ENCODE data around the gene LMLN. TPM values are rescaled to one million over a fixed set of nuclear protein-coding genes. Genes with fewer than 3 reads are reported as not detected.

Gene LMLN
- total and polyA plus RNA-seq, 2 of the 8 experiments (the other 6 are each of a cell fraction or from before 2014, with no cell fraction given), result 3.9 to 5.0 TPM

DNA sequence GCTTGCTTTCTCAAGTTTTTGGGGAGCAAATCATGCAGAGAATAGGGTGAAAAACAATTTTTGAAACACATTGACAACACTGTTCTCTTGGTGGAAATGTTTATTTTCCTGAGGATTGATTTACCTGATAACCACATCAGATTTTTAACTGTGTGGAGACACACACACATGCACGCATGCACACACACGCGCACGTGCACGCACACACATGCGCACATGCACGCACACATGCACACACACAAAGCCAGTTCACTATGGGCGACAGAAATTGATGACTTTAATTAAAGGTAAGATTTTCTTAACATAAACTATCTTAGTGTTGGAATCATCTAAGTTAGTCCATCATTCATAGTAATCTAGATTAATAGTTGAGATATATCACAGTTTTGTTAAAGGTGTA is 15.3 kb downstream of the LMLN start:
- H3K9ac ChIP-seq (replicated peaks in 1 of 4; ENCODE audit: extremely low read depth in 1 of 4, low read depth in 3 of 4, low read length in 3 of 4), result no peak overlapping the region
- H3K79me1 ChIP-seq (ENCODE audit: low read depth, low read length), result no peaks in the 10 kb centered on the region
- no peak overlapping the region for H3K14ac ChIP-seq (ENCODE audit: insufficient read length)
- H3K4me3 ChIP-seq (ENCODE audit: extremely low read depth in 1 of 4, insufficient read depth in 2 of 4, low read depth in 3 of 4, low read length in 4 of 4), result no peak overlapping the region
- no peak for DNase-seq (ENCODE audit: low read depth in 1 of 2, low spot score in 2 of 2)
- H3K4me1 ChIP-seq (replicated peaks in 1 of 4; ENCODE audit: control insufficient read depth in 3 of 4, insufficient read depth in 4 of 4, low read length in 3 of 4), result no peaks in the 10 kb centered on the region
- no peak overlapping the region for H2BK15ac ChIP-seq (ENCODE audit: low read length)
- H4K5ac ChIP-seq (ENCODE audit: insufficient read length, low read depth, low read length), result no peak overlapping the region
- no peaks in the 10 kb centered on the region for H3K27me3 ChIP-seq (replicated peaks in 1 of 4; ENCODE audit: control insufficient read depth in 3 of 4, extremely low read depth in 1 of 4, insufficient read depth in 3 of 4, low read length in 3 of 4)
- H3K27ac ChIP-seq (ENCODE audit: low read depth, low read length), result no peak overlapping the region
- no peaks in the 10 kb centered on the region; a peak in 1 of 8 replicates for H3K36me3 ChIP-seq (ENCODE audit: control insufficient read depth in 2 of 4, insufficient read depth in 4 of 4, low read length in 3 of 4)
- no peak overlapping the region for H3K56ac ChIP-seq (replicated peaks; ENCODE audit: insufficient read length, low read depth, low read length)
- POLR2A ChIA-PET (ENCODE audit: partially characterized antibody), result interaction anchor here (1.5 kb wide), 1 partner anchor 19 kb away, joined by 5 read pairs; no protein-coding TSS in a partner anchor
- H3K4ac ChIP-seq (replicated peaks; ENCODE audit: insufficient read length, low read depth, low read length), result no peak overlapping the region
- no peak overlapping the region for H2AFZ ChIP-seq (ENCODE audit: low read length)
- no peak overlapping the region for H2BK20ac ChIP-seq (ENCODE audit: low read length)
- no peak overlapping the region for H3K4me2 ChIP-seq (ENCODE audit: insufficient read depth in 1 of 2, low read depth in 2 of 2, low read length in 2 of 2)
- no peak overlapping the region for H2BK12ac ChIP-seq (ENCODE audit: low read depth, low read length)
- no peak overlapping the region for H4K8ac ChIP-seq (ENCODE audit: extremely low read depth, insufficient read depth, low read length)
- 96% methylated on average over 8 of the region's 8 CpGs; no CpG with 5 or more reads in 1 of the 2 experiments for WGBS, 2 experiments (ENCODE audit: extremely low coverage in 1 of 2, insufficient coverage in 1 of 2, insufficient read length in 1 of 2, insufficient replicate concordance in 2 of 2, low coverage in 1 of 2, low lambda C conversion rate in 2 of 2, missing lambda C conversion rate in 1 of 2)
- H2BK5ac ChIP-seq (ENCODE audit: low read depth, low read length), result no peak overlapping the region
- no peak for FAIRE-seq
- no peak overlapping the region for H4K91ac ChIP-seq (replicated peaks; ENCODE audit: insufficient read length, low read length)
- H3K9me3 ChIP-seq (ENCODE audit: insufficient read depth in 2 of 2, low read depth in 1 of 2, low read length in 1 of 2), result peaks cover 3 to 6% of the 10 kb centered on the region in 2 experiments; a peak in 2 of 4 replicates
- H4K20me1 ChIP-seq (replicated peaks in 1 of 2; ENCODE audit: control insufficient read depth in 1 of 2, insufficient read depth in 2 of 2, low read length in 2 of 2), result no peaks in the 10 kb centered on the region
- no peak for TF ChIP-seq POU5F1 (IDR thresholded peaks at IDR 0.05; ENCODE audit: low read depth, low read length)
- TF ChIP-seq SIX5 (IDR thresholded peaks at IDR 0.05; ENCODE audit: low read depth, low read length), result no peak
- TF ChIP-seq, protein P1, sequence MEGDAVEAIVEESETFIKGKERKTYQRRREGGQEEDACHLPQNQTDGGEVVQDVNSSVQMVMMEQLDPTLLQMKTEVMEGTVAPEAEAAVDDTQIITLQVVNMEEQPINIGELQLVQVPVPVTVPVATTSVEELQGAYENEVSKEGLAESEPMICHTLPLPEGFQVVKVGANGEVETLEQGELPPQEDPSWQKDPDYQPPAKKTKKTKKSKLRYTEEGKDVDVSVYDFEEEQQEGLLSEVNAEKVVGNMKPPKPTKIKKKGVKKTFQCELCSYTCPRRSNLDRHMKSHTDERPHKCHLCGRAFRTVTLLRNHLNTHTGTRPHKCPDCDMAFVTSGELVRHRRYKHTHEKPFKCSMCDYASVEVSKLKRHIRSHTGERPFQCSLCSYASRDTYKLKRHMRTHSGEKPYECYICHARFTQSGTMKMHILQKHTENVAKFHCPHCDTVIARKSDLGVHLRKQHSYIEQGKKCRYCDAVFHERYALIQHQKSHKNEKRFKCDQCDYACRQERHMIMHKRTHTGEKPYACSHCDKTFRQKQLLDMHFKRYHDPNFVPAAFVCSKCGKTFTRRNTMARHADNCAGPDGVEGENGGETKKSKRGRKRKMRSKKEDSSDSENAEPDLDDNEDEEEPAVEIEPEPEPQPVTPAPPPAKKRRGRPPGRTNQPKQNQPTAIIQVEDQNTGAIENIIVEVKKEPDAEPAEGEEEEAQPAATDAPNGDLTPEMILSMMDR (IDR thresholded peaks at IDR 0.05; ENCODE audit: control extremely low read depth in 1 of 3, insufficient read depth in 1 of 3, low read depth in 1 of 3, low read length in 3 of 3), result no peak
- TF ChIP-seq RBBP5 (IDR thresholded peaks at IDR 0.05; ENCODE audit: borderline replicate concordance, low read depth, low read length), result no peak
- no peak for TF ChIP-seq EZH2 (IDR thresholded peaks at IDR 0.05; ENCODE audit: low read depth, low read length, severe bottlenecking)
- no peak for TF ChIP-seq SP4 (IDR thresholded peaks at IDR 0.05; ENCODE audit: low read length)
- TF ChIP-seq SAP30 (IDR thresholded peaks at IDR 0.05; ENCODE audit: insufficient read depth, insufficient replicate concordance, low read length), result no peak
- no peak for TF ChIP-seq EGR1 (IDR thresholded peaks at IDR 0.05; ENCODE audit: borderline replicate concordance, low read depth, low read length)
- no peaks in the 10 kb centered on the region for H3K23me2 ChIP-seq (ENCODE audit: low read depth, low read length)
- no peak overlapping the region for H2AK5ac ChIP-seq (ENCODE audit: low read depth, low read length)
- no peaks in the 10 kb centered on the region for H3K79me2 ChIP-seq (ENCODE audit: control insufficient read depth in 1 of 2, insufficient read depth in 2 of 2, low read length in 2 of 2)
- CTCF ChIA-PET (ENCODE audit: partially characterized antibody), result interaction anchor here (1.1 to 1.5 kb wide), 2 partner anchors 10 to 76 kb away, joined by 3 to 4 read pairs; no protein-coding TSS in a partner anchor
- H3K23ac ChIP-seq (ENCODE audit: insufficient read length), result no peak overlapping the region
- H2BK120ac ChIP-seq (replicated peaks; ENCODE audit: low read depth, low read length), result no peak overlapping the region
- H3K18ac ChIP-seq (ENCODE audit: extremely low read depth, low read length), result no peak overlapping the region

Measured in H1 (cell line).